GM21528 (cell line): ENCODE results near the gene PDIA2.
A peak's percentile ranks its signal among the peaks of the same experiment; 100 is the strongest.
"Not testable (repeated sequence)": the region's sequence is repeated elsewhere in the genome, so short reads cannot be mapped to it uniquely, and the experiment has no call there.

Experiments
- ATAC-seq: cut with Tn5 transposase; IDR thresholded peaks from one replicate; pipeline ENCODE4 v1.9.1; 2021; ENCODE audit warnings: mild to moderate bottlenecking, moderate library complexity; ENCODE audit not compliant: unreplicated experiment, low FRiP score

PDIA2 gene, protein sequence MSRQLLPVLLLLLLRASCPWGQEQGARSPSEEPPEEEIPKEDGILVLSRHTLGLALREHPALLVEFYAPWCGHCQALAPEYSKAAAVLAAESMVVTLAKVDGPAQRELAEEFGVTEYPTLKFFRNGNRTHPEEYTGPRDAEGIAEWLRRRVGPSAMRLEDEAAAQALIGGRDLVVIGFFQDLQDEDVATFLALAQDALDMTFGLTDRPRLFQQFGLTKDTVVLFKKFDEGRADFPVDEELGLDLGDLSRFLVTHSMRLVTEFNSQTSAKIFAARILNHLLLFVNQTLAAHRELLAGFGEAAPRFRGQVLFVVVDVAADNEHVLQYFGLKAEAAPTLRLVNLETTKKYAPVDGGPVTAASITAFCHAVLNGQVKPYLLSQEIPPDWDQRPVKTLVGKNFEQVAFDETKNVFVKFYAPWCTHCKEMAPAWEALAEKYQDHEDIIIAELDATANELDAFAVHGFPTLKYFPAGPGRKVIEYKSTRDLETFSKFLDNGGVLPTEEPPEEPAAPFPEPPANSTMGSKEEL

DNA sequence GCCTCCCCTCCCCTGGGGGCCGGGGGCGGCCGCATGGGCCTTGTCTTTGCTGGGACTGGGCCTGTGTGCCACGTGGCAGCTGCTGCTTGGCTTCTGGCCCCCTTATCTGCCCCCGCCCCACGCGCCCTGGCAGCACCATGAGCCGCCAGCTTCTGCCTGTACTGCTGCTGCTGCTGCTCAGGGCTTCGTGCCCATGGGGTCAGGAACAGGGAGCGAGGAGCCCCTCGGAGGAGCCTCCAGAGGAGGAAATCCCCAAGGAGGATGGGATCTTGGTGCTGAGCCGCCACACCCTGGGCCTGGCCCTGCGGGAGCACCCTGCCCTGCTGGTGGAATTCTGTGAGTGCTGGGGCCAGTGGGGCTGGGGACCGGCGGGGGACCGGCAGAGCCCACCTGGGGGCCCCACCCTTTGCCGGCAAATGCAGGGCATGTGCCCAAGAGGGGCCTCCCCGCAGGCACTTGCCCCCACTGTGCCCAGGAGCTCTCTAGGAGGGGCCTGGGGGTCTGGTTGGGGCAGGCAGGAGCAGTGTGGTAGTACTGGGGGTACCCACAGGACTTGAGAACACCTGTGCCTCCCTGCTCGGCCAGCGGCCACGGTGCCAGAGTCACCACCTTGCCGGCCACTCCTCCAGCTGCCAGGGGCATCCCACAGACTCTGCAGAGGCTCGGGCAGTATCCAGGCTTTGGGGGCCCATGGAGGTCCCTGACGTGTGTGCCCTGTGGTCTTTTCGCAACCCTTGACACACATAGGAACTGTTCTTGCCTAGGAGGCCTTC lies at the start of gene PDIA2:
PDIA2 (plus strand) TSS at position 132 of the 773 bp plus-strand sequence; CDS start at position 138, 6 bp downstream.
- no peak for ATAC-seq

DNA sequence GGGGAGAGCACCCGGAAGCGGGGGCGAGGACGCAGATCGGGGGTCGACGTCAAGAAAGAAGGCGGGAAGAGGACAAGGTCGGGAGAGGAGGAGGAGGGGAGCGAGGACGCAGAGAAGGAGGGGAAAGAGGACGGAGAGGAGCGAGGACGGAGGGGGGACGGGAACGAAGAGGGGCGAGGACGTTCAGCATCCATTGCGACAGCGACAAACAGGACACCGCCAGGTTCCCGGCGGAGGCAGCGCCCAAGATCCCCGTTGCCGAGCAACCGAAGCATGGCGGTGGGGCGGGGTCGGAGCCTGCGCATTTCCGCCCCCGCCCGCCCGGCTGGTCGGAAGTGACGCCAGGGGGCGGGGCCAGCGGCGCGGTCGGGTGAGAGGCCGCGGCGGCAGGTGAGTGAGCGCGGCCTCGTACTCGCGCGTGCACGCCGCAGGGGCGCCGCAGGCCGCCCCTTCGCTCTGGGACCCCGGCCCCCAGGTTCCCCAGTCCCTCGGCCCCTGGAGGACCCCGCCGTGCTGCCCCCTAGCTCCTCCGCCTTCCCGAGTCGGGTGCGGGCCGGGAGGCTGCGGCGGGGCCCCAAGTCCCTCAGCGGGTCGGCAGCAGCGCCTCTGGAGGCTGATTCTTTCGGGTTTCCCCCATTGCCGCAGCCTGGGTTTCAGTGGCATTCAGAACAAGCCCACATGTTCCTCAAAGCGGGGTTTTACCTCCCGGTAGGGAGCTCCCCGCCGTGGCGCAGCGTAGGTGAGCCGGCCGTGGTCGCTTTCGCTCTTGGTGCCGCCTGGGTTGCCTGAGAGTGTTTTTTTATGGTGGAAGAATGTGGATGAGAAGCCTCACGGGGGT lies 48.3 kb upstream of the PDIA2 start, which contains the start of gene FAM234A:
FAM234A (plus strand) TSS at position 354 of the 838 bp plus-strand sequence. CDS start 19,593 bp downstream, outside the sequence.
- ATAC-seq = peak; percentile 80

DNA sequence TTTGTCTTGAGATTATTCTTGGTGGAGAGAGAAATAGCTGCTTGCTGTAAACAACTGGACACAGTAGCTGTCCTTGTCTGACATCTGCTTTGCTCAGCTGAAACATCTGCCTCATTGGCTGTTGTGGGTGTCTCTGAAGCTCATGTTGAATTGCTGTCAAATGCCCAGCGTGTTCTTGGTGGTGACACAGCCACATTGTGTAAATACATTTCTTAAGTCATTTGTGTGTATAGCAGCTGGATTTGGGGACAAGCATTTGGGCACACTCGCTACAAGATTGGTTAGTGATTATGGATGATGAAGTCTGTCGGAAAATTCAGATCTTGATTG lies 43.1 kb upstream of the PDIA2 start:
- ATAC-seq = no peak

DNA sequence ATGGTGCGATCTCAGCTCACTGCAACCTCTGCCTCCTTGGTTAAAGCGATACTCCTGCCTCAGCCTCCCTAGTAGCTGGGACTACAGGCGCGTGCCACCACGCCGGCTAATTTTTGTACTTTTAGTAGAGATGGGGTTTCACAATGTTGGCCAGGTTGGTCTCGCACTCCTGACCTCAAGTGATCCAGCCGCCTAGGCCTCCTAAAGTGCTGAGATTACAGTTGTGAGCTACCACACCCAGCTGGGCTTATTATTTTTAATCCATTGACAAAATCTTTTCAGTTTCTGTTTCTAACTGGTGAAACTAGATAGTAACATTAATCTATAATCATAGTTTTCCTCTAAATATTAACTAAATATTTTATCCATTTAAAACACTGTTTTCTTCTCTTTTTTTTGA lies 42.4 kb upstream of the PDIA2 start:
- ATAC-seq = no peak

DNA sequence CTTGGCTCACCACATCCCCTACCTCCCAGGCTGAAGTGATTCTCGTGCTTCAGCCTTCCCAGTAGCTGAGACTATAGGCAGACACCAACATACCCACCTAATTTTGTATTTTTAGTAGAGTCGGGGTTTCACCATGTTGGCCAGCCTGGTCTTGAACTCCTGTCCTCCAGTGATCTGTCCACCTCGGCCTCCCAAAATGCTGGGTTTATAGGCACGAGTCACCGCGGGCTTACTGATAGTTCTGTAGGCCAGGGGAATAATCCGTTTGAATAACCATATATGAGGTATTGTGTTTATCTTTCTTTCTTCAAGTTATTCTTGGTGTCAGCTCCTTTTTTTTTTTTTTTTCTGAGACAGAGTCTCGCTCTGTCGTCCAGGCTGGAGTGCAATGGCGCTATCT lies 40.7 kb upstream of the PDIA2 start:
- no peak for ATAC-seq

DNA sequence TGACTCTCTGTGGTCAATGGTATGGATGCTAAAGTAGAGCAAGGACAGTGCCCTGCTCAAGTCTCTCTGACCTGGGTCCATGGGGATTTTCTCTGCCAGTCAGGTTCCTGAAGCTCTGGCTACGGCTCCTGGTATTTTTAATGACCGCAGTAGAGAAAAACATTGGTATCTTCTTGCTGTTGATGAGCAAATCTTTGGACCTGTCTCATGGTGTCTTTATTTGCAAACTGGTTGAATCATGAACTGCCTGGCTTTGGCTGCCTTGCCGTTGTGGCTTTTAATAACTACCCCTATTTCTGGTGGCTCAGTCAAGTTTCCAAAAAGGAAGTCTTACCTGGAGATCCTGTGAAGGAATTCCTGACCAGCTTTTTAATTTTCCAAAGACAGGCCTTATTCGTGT lies 39.6 kb upstream of the PDIA2 start:
- no peak for ATAC-seq

DNA sequence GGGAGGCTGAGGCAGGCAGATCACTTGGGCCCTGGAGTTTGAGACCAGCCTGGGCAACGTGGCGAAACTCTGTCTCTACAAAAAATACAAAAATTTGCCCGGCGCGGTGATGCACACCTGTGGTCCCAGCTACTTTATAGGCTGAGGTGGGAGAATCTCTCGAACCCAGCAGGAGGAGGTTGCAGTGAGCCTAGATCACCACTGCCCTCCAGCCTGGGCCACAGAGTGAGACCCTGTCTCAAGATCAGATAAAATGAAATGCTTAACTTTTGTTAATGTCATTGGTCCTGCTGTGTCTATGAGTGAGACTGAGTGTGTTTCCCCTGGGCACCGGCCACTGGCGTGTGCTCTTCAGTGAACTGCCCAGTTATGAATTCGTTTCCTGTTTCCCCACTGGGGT lies 37.9 kb upstream of the PDIA2 start:
- no peak for ATAC-seq

DNA sequence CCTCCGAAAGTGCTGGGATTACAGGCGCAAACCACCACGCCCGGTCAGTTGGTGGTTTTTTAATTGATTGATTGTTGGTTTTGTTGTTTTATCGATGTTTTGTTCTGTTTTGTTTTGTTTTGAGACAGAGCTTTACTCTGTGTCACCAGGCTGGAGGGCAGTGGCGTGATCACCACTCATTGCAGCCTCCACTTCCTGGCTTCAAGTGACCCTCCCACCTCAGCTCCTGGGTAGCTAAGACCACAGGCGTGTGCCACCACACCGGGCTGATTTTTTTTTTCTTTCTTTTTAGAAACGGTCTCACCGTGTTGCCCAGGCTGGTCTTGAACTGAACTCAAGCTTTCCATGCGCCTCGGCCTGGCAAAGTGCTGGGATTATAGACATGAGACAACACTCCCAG lies 35.9 kb upstream of the PDIA2 start:
- ATAC-seq = no peak

DNA sequence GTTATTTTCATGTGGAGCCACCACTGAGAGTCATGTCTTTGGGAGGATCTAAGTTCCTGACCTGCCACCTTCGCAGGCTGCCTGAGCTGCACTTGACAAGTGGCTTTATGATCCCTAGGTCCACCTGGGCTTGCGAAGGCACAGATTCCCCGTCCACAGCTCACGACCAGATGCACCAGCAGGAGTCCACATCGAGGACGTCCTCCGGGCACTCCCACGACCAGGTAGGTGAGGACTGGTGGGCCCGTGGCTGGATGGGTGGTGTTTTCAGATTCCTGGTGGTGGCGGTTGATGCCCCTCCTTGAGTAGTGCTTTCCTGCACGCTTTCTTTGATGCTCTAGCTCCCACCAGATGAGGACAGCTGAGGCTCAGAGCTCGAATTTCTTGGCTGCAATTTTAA lies 33.5 kb upstream of the PDIA2 start:
- no peak for ATAC-seq

DNA sequence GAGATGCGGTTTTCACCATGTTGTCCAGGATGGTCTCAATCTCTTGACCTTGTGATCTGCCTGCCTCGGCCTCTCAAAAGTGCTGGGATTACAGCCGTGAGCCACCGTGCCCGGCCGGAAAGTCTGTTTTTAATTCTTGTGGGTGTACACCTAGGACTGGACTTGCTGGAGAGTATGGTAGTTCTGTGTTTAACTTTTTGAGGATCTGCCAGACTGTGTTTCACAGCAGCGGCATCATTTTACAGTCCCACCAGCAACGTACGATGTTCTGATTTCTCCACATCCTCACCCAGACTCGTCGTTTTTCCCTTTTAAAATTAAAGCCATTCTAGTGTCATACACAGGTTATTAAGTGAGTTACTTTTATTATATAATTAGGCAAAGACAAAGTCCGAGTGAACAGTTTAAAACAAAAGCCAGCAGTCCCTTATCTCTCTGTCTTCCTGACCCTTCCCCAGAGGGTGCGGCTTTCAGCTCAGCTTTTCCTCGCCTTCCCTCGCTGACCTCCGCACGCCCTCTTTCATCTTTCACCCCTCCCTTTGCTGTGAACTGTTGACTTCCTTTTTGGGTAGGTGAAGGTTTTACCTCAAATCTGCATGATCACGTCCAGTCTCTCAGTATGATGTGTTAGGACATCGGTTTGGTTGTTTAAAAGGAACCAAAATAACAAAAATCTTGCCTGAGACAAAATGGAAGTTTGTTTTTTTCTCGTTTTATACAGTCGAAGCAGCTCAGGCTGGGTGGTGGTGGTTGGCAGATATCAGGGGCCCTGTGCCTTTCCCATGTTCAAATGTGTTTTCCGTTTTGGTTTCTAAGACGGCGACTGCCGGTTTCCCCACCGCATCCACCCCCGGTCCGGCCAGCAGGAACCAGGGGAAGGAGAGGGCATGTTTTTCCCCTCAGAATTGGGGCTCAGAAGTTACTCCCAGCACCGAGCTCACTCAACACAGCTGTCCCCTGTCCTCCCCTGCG lies 30.3 kb upstream of the PDIA2 start:
- ATAC-seq = no peak

DNA sequence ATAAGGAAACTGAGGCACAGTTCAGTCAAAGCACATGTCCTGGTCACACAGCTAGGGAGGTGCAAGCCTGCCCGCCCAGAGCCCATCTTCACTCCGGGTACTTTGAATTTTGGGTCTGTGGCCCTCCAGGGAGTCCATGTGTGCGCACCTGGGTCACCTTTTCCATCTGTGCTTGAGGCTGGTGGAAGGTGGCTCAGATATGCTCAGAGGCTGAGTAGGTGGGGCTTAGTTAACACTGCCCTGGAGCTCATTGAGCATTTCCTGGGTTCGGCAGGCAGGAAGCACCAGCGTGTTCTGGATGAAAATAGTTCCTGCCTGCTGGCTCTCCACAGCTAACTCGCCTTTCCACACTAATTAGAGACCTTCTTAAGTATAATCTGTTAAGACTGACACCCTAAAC lies 29.1 kb upstream of the PDIA2 start:
- no peak for ATAC-seq

DNA sequence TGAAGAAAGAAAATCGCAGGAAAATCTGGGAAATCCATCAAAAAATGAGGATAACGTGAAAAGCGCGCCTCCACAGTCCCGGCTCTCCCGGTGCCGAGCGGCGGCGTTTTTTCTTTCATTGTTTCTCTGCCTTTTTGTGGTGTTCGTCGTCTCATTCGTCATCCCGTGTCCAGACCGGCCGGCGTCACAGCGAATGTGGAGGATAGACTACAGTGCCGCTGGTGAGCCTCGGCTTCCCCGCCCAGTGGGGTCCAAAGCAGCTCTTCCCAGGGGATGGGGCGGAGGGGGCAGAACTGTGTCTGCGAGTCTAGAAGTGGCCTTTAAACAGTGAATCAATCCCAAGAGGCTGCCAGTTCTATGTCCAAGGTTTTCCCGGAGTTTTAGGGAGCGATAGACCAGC lies 28.5 kb upstream of the PDIA2 start:
- no peak for ATAC-seq

DNA sequence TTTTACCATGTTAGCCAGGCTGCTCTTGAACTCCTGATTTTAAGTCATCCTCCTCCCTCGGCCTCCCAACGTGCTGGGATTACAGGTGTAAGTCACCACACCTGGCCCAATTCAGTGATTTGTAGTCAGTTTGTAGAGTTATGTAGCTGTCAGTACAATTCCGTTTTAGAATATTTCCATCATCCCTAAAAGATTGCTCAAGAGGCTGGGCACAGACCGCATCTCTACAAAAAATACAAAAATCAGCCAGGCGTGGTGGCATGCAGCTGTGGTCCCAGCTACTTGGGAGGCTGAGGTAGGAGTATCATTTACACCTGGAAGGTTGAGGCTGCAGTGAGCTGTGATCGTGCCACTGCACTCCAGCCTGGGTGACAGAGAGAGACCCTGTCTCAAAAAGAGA lies 27.8 kb upstream of the PDIA2 start:
- ATAC-seq = no peak

DNA sequence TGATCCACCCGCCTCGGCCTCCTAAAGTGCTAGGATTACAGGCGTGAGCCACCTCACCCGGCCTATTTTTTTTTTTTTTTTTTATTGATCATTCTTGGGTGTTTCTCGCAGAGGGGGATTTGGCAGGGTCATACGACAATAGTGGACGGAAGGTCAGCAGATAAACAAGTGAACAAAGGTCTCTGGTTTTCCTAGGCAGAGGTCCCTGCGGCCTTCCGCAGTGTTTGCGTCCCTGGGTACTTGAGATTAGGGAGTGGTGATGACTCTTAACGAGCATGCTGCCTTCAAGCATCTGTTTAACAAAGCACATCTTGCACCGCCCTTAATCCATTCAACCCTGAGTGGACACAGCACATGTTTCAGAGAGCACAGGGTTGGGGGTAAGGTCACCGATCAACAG lies 24.9 kb upstream of the PDIA2 start:
- not testable (repeated sequence) for ATAC-seq

DNA sequence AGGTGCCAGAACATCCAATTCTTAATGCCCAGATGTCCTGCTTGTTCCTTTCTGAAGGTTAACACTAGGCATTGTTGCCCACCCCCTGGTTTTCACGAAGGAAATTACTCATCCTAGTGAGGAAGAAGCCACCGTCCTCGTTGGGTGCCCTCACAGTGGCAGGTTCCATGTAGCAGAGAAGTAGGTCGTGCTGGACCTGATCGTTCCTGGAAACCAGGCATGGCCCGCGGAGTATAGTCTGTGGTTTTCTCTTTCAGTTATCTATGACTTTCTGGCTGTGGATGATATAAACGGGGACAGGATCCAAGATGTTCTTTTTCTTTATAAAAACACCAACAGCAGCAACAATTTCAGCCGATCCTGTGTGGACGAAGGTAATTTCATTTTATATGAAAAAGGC lies 23.7 kb upstream of the PDIA2 start:
- no peak for ATAC-seq

DNA sequence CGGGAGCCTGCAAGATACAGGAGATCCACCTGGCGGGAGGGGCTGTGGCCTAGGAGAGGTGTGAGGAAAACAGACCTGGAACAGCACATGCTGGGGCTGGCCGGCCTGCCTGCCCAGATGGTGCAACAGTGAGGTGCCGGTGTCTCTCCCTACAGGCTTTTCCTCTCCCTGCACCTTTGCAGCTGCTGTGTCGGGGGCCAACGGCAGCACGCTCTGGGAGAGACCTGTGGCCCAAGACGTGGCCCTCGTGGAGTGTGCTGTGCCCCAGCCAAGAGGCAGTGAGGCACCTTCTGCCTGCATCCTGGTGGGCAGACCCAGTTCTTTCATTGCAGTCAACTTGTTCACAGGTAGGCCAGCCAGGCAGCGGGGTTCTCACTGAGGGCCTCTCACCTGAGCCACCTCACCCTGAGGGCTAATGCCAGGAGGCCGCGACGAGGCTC lies 23.1 kb upstream of the PDIA2 start:
- ATAC-seq = no peak

DNA sequence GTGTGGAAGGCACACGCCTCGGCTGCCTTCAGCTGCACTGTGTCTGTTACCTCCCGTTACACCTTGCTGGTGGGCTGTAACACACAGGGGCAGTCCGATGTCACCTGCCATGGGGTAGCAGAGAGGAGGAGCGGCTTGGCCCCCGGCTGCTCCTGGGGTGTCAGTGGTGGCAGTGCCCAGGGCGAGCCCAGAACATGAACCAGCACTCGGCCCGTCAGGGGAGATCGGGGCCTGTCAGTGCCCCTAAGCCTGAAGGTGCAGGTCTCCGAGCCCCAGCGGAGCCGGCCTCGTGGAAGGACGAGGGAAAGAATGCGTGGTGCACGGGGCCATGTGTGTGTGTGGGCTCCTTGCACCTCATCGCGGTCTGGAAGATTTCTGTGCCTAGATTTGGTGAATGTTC lies 22.6 kb upstream of the PDIA2 start:
- ATAC-seq = no peak

DNA sequence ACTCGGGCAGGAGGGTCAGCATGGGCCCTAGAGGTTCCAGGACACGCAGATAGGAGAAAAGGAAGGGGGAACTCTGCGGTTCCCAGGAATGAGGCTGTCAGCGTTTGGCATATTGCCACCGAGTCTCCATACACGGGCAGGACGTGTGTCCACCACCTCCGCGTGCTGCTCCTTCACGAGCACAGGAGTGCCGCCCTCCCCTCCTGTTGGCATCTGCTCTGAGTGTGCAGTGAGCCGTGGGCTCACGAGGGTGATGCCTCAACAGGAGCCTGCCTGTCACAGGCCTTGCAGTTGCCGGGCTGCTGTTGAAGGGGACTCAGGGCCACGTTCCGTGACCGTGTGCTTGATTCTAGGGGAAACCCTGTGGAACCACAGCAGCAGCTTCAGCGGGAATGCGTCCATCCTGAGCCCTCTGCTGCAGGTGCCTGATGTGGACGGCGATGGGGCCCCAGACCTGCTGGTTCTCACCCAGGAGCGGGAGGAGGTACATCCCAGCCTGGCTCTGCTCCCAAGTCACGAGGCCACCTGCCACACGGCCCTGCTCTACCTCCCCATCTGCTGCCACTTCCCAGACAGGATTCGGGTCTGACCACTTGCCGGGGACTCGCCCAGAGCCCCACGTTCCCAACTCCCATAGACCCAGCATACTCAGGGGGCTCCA lies 21.8 kb upstream of the PDIA2 start:
- ATAC-seq = no peak

DNA sequence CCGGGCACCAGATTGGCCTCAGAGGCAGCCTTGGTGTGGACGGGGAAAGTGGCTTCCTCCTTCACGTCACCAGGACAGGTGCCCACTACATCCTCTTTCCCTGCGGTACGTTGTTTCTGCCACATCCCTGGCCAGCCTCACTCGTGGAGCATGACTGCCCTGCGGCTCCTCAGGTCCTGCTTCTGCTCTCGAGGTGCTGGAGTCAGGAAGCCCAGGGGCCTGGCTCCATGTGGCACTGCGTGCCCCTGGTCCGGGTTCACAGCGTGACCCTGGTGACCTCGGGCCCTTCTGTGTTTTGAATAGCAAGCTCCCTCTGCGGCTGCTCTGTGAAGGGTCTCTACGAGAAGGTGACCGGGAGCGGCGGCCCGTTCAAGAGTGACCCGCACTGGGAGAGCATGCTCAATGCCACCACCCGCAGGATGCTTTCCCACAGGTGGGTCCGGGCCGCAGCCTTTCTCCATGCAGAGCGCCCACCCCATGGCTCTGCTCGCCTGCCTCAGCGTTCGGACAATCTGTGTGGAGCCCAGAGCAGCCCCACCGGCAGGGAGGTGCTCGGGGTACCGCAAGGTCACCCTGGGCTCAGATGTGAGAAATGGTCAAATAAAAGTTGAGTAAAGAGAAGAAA lies 20.7 kb upstream of the PDIA2 start:
- no peak for ATAC-seq
